A549 treated with GW870086 at 1 μM for 4 hours (cell line): ENCODE measurements around the gene PRSS36. TPM values are rescaled to one million over a fixed set of nuclear protein-coding genes. Genes with fewer than 3 reads are reported as not detected.

Source experiments
- total RNA-seq: library from RNA; stranded (reverse); fragments of 200-300 nt; extraction: Qiagen RNA extraction; gene quantifications from 5 replicates; pipeline ENCODE4 v1.2.3, GENCODE V29; 2022; ENCODE audit warnings: low read depth

Gene PRSS36
- total RNA-seq: 0.59 to 1.5 TPM (median 1.1 TPM) in 5 replicates

GRCh38 chr16:31149894-31150890 is at the start of gene PRSS36:
Gene PRSS36 (minus strand): TSS chr16:31150066. CDS start chr16:31150035, 31 bp downstream.

DNA sequence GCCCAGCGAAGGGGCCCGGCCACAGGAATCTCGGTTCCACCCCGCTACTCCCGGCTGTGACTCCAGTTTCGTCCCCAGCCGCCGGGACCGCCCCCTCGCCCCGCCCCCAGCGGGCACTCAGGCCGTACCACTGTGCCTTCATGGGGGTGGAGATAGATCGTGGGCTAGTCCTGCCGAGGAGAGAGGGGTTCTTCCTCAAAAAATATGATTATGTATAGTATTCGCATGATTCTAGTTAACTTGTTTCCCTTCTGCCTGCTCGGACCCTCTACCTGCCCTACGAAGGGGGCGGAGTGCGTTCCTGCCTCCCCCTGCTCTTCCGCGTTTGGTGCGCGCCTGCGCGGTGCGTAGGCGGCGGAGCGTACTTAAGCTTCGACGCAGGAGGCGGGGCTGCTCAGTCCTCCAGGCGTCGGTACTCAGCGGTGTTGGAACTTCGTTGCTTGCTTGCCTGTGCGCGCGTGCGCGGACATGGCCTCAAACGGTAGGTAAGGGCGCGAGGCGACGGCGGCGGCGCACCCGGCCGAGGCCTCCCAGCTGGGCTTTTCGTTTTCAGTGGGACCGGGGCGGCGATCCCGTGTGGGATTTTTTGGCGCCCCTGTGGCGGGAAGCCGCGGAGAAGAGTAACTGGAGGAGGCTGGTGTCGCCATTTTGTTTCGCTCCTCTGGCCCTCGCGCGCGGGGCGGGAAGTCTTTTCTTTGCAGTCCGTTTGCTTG is 30.0 kb upstream of the PRSS36 start, which contains the start of gene FUS:
Gene FUS, plus strand, starts transcription at position 393 of the 713 bp plus-strand sequence. Its CDS starts 76 bp downstream, at position 469.

GRCh38 chr16:31135535-31136286 is 14.2 kb downstream of the PRSS36 start, which contains the start of gene PRSS8:
Gene PRSS8 (minus strand): TSS chr16:31135727. CDS start chr16:31135498, 229 bp downstream.

GRCh38 chr16:31117384-31118222 is 32.3 kb downstream of the PRSS36 start, which contains the start of gene KAT8:
Gene KAT8 (plus strand): TSS chr16:31117664. CDS start chr16:31117682, 18 bp downstream.

DNA sequence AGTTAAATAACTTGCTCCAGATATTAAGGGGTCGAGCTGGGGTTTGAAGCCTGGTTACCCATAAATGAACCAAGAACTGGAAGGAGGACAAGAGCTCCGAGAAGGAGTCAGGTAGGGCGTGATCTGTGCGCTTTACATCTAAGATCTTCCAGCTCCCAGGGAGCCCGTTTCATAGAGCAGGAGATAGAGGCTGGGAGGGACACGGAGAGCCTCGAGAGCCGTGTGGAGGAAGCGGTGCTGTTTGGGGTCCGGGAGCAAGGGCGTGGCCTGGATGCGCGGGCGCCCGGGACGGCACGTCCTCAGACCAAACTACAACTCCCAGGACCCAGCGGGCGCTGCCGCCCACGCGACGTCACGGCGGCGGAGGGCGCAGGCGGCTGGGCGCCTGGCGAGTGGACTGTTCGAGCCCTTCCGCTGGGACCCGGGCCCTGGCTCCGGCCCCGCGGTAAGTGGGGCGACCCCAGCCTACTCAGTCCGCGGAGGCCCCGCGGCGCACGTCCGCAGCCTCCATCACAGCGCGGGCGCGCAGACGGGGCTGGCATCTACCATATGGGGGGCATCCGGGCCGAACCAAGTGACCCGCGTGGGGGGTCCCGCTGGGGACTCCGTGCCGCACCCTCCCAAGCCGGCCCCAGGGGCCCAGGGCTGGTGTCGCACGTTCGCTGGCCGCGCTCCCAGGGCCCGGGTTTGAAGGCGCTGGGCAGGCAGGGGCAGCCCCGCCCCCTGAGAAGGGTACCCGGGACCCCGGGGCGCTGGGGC is 41.7 kb downstream of the PRSS36 start, which contains the start of gene BCKDK:
Gene BCKDK, plus strand, starts transcription at position 352 of the 759 bp plus-strand sequence. CDS start 838 bp downstream, outside the sequence.

DNA sequence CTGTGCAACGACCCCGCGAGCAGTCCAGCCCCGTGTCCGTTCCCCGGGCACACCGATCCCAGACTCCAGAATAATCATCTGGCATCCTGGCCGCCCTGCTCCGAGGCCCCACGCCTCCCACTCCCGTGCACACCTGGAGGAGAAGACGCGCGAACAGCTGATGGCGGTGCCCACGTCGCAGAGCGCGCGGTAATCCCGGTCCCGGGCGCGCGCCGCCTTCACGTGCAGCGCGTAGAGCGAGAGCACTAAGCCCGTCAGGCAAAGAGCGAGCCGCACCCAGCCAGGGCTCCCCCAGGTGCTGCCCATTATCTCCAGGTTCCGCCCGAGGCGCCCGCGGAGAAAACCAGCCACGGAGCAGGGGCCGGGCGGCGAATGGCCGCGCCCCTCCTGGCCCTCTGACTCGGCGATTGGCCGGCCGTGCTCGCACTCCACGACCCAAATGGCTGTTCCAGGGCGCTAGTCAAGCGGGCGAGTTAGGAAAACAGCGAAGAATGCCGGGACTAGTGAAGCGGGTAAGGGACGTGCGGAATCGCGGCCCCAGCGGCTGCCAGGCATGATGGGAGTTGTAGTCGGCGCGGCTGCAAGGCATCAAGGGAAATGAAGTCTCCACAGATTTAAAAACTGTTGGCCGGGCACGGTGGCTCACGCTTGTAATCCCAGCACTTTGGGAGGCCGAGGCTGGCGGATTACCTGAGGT is 55.3 kb downstream of the PRSS36 start, which contains the start of gene VKORC1:
Gene VKORC1, minus strand, starts transcription at position 374 of the 697 bp plus-strand sequence. Its CDS starts 68 bp downstream, at position 306.

Other genes with a start within 250 kb of the PRSS36 start
- gene FBXL19, start 226.5 kb downstream of the PRSS36 start, total RNA-seq: 12.9 to 20.9 TPM (median 19.0 TPM) in 5 replicates
- 10.0 to 14.0 TPM (median 12.7 TPM) in 5 replicates for gene ORAI3, start 201.0 kb downstream of the PRSS36 start, total RNA-seq
- 13.9 to 22.3 TPM (median 19.3 TPM) in 5 replicates for gene SETD1A, start 192.3 kb downstream of the PRSS36 start, total RNA-seq
- 14.0 to 17.1 TPM (median 14.3 TPM) in 5 replicates for gene HSD3B7, start 164.9 kb downstream of the PRSS36 start, total RNA-seq
- 1.5 to 2.2 TPM (median 2.0 TPM) in 5 replicates for gene STX1B, start 139.4 kb downstream of the PRSS36 start, total RNA-seq
- gene STX4, start 116.5 kb downstream of the PRSS36 start, total RNA-seq: 57.2 to 70.6 TPM (median 65.1 TPM) in 5 replicates
- gene ZNF668, start 75.8 kb downstream of the PRSS36 start, total RNA-seq: 12.1 to 21.1 TPM (median 15.1 TPM) in 5 replicates
- gene ZNF646, start 75.6 kb downstream of the PRSS36 start, total RNA-seq: 8.4 to 10.9 TPM (median 10.0 TPM) in 5 replicates
- 1.00 to 2.0 TPM (median 1.1 TPM) in 5 replicates for gene PRSS53, start 61.1 kb downstream of the PRSS36 start, total RNA-seq
- 105 to 143 TPM (median 141 TPM) in 5 replicates for gene VKORC1, start 55.3 kb downstream of the PRSS36 start, total RNA-seq
- gene BCKDK, start 41.7 kb downstream of the PRSS36 start, total RNA-seq: 39.1 to 56.9 TPM (median 51.7 TPM) in 5 replicates
- gene KAT8, start 32.4 kb downstream of the PRSS36 start, total RNA-seq: 41.4 to 47.3 TPM (median 43.6 TPM) in 5 replicates
- gene PRSS8, start 14.3 kb downstream of the PRSS36 start, total RNA-seq: 0.72 to 1.1 TPM (median 0.85 TPM) in 5 replicates
- gene FUS, start 30.1 kb upstream of the PRSS36 start, total RNA-seq: 517 to 557 TPM (median 522 TPM) in 5 replicates
- gene PYCARD, start 52.7 kb upstream of the PRSS36 start, total RNA-seq: 31.2 to 47.1 TPM (median 36.9 TPM) in 5 replicates
- gene TRIM72, start 64.1 kb upstream of the PRSS36 start, total RNA-seq: 0.02 to 0.08 TPM (median 0.03 TPM) in 5 replicates
- not detected in 5 replicates for gene PYDC1, start 67.1 kb upstream of the PRSS36 start, total RNA-seq
- 0.91 to 2.1 TPM (median 1.8 TPM) in 5 replicates for gene ITGAM, start 109.9 kb upstream of the PRSS36 start, total RNA-seq
- gene ITGAX, start 205.1 kb upstream of the PRSS36 start, total RNA-seq: 1.0 to 2.4 TPM (median 1.3 TPM) in 5 replicates
- 0.07 TPM in 1 of 5 replicates, not detected in the others for gene ITGAD, start 243.3 kb upstream of the PRSS36 start, total RNA-seq